ENCODE measurements around the gene CGB2. TPM values are rescaled to one million over a fixed set of nuclear protein-coding genes. Genes with fewer than 3 reads are reported as not detected.
"Not testable (repeated sequence)": the region's sequence is repeated elsewhere in the genome, so short reads cannot be mapped to it uniquely, and the experiment has no call there.

CGB2 gene
- total RNA-seq, 1 donor from 2014 or later: not detected

DNA sequence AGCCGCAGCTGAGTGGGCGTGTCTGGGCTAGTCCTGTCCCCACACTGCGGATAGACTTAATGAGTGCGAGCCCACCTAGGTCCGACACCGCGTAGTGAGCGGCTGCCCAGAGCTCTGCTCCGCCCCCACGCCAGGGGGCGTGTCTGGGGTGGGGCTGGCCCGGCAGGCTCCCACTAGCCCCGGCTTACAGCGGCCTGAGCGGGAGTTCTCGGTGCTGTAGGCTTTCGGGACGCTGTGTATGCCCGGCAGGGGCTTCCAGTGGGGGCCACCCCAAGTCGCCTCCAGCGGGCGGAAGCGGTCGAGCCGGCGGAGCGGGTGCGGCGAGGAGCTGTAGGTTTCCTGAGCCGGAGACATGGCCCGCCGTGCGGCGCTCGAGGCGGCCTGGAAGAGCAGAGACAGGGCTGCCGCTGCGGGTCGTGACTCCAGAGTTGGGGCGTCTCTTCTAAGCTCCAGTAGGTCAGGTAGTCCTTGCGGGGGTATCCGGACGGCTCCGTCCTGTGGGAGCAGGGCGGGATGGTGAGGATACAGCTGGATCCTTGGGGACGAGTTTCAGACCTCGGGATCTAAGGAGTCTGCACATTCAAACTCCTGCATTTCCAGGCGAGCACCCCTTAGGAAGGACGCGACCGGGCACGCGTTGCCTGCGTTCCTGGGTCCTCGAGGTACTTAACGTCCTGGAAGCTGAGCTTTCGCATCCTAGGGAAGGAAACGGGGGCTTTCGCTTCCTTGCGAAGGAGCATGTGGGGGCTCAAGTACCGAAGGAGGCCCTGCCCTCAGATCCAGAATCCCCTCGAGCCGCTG, 24.6 kb downstream of the CGB2 start:
- Histone ChIP-seq H3K36me3 (no peaks in the 10 kb centered on the region), H3K27ac (no peak overlapping the region), H3K27me3 (ENCODE audit: low read depth) (peaks cover 21% of the 10 kb centered on the region), H3K9me3 (no peaks in the 10 kb centered on the region), H3K4me1 (peaks cover 25% of the 10 kb centered on the region), H3K4me3 (peak overlapping the region; percentile 71)
- intact Hi-C loops (cut with DNase I): no loop called here
- ATAC-seq (peak; percentile 87 to 90), DNase-seq (peak; percentile 70)
- TF ChIP-seq, protein P1, sequence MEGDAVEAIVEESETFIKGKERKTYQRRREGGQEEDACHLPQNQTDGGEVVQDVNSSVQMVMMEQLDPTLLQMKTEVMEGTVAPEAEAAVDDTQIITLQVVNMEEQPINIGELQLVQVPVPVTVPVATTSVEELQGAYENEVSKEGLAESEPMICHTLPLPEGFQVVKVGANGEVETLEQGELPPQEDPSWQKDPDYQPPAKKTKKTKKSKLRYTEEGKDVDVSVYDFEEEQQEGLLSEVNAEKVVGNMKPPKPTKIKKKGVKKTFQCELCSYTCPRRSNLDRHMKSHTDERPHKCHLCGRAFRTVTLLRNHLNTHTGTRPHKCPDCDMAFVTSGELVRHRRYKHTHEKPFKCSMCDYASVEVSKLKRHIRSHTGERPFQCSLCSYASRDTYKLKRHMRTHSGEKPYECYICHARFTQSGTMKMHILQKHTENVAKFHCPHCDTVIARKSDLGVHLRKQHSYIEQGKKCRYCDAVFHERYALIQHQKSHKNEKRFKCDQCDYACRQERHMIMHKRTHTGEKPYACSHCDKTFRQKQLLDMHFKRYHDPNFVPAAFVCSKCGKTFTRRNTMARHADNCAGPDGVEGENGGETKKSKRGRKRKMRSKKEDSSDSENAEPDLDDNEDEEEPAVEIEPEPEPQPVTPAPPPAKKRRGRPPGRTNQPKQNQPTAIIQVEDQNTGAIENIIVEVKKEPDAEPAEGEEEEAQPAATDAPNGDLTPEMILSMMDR (IDR thresholded peaks at IDR 0.05): peak; percentile 40

DNA sequence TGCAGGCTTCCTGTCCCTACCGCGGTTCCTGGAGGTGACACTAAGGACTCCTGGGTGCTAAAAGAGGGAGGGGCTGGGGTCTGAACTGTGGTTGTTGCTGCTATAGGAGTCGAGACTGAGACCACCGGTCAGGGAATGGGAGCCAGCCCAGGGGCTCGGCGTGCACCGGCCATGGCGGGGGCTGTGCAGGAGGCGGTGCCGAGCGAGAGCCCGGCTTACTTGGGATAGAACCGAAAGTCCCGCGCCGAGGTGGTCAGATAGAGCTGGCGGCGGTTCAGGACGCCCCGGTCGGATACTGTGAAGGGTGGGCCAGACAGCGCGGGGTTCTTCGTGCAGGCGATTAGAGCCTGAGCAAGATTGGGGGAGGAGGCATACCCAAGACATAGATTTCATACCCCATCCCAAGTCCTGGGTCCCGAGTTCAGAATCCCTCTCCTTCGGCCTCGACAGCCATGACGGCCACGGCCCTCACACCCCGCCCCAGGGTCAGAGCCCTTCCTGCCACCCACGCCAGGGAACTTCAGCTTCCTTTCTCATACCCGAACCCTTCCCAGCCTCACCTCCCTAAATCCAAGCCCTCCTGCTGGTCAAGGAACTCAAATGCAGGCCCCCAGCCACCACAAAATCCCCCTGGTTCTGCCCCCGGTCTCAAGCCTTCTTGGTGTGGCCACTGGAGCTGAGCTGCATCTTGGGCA, 25.4 kb downstream of the CGB2 start:
- H3K36me3 ChIP-seq; DNase-seq; H3K27ac ChIP-seq; intact Hi-C loops (cut with DNase I); H3K9me3 ChIP-seq: not testable (repeated sequence)
- H3K27me3 ChIP-seq (ENCODE audit: low read depth): peaks cover 25% of the 10 kb centered on the region
- H3K4me3 ChIP-seq: peak overlapping the region; percentile 71
- ATAC-seq: peak; percentile 25 to 53
- peaks cover 25% of the 10 kb centered on the region for H3K4me1 ChIP-seq

DNA sequence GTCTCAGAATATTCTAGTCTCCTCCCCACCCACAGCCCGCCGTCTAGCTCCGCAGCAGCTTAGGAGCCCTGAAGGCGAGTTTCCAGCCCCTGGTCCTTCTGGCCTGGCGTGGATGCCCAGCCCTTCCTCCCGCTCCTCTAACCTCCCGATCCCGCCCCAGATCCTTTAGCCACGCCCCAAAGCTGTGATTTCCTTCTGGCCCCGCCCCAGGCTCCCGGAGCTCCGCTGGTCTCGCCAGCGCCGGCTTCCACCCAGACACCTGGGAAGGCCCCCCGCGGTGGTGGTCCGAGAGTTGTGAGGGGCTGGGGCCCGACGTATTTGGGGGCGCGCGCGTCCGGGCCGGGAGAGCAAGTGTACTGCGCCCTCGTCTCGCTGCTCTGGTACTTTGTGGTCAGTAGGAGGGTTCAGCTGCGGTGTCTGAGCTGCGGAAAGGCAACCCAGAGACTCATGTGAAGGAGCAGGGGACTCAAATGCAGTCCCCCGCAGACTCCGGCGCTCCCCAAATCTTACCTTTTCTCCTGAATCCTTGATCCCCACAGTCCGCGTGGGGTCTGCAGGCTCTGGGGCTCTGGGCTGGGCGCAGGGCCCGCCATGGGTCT, 26.0 kb downstream of the CGB2 start, which contains the start of gene CGB7:
Gene CGB7 (minus strand): TSS at position 114 of the 599 bp plus-strand sequence. CDS start 2,374 bp downstream, outside the sequence.
- peak; percentile 81 to 86 for ATAC-seq
- peaks cover 25% of the 10 kb centered on the region for H3K4me1 ChIP-seq
- H3K9me3 ChIP-seq: no peaks in the 10 kb centered on the region
- peak; percentile 84 for DNase-seq
- intact Hi-C loops (cut with DNase I): no loop called here
- no peak within 1 kb of the TSS for H3K27ac ChIP-seq
- TF ChIP-seq, protein P1 (IDR thresholded peaks at IDR 0.05): no peak
- H3K27me3 ChIP-seq (ENCODE audit: low read depth): peaks cover 28% of the 10 kb centered on the region
- peak within 1 kb of the TSS; percentile 71 for H3K4me3 ChIP-seq
- no peaks in the 10 kb centered on the region for H3K36me3 ChIP-seq

DNA sequence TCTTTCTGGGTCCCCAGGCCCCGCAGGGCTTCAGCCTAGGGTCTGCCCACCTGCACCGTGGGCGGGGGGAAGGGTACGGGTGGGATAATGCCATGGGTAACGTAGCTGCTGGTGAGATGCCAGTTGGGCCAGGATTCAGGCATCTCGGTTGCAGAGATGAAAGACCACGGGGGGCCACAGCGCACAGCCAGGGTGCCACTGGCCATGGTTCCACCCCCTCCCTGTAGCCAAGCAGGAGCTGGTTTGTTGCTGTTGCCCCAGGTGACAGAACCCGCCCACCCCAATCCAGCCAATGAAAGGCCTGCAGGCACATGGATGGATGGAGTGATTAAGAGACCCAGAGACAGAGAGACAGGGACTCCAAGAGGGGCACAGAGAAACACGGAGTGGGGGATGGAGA, 26.9 kb downstream of the CGB2 start:
- TF ChIP-seq, protein P1 (IDR thresholded peaks at IDR 0.05): no peak
- no peak overlapping the region for H3K27ac ChIP-seq
- ATAC-seq: no peak
- DNase-seq: no peak
- no peak overlapping the region for H3K4me3 ChIP-seq
- no peaks in the 10 kb centered on the region for H3K36me3 ChIP-seq
- H3K4me1 ChIP-seq: peaks cover 25% of the 10 kb centered on the region
- no peaks in the 10 kb centered on the region for H3K9me3 ChIP-seq
- H3K27me3 ChIP-seq (ENCODE audit: low read depth): peaks cover 28% of the 10 kb centered on the region
- intact Hi-C loops (cut with DNase I): no loop called here

DNA sequence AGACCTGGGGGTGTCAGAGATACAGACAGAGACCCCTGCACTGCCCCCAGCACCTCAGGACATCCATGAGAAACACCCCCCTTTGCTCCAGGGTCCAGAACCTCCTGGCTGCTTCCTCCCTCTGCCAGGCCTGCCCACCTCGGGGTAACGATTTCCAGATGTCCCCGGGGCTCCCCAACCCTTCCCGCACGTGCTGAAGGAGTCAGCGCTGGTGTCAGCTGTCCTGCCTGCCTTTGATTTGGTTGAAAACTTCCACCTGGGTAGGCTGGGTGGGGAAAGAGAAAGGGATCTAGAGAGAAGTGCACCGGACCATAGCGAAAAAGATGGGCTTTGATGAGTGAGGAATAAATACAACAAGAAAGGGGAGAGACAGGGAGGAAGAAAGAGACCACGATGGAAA, 27.4 kb downstream of the CGB2 start:
- Histone ChIP-seq H3K4me1 (peaks cover 25% of the 10 kb centered on the region), H3K4me3 (no peak overlapping the region), H3K36me3 (no peaks in the 10 kb centered on the region), H3K27me3 (ENCODE audit: low read depth) (peaks cover 28% of the 10 kb centered on the region), H3K9me3 (no peaks in the 10 kb centered on the region), H3K27ac (no peak overlapping the region)
- TF ChIP-seq, protein P1 (IDR thresholded peaks at IDR 0.05): no peak
- DNase-seq: no peak
- intact Hi-C loops (cut with DNase I): no loop called here
- no peak for ATAC-seq
